Esophagus muscularis mucosa (tissue), 4 donors: ENCODE results near the gene DBNDD2. TPM values are rescaled to one million over a fixed set of nuclear protein-coding genes. Genes with fewer than 3 reads are reported as not detected.

ENCODE experiments used
- DNase-seq: peaks from one replicate; pipeline ENCODE4 v3.0.0-alpha.2; 2017; ENCODE audit errors: extremely low spot score
- H3K27ac ChIP-seq, 4 donors: fragments of 200-600 bp; sonication (generic); replicated peaks in 1 of 4; 1 replicate in 3 of 4; 2 replicates in 1 of 4; pipeline ENCODE4 v1.5.1; 2016 to 2019; ENCODE audit warnings: mild to moderate bottlenecking in 1 of 4
- H3K27me3 ChIP-seq, 4 donors: fragments of 200-600 bp; sonication (generic); one replicate each; pipeline versions ENCODE4 v1.5.1 to v1.6.0; 2016 to 2019
- H3K36me3 ChIP-seq, 4 donors: fragments of 200-600 bp; sonication (generic); one replicate each; pipeline ENCODE4 v1.5.1; 2016 to 2019
- H3K4me1 ChIP-seq, 4 donors: fragments of 200-600 bp; sonication (generic); one replicate each; pipeline ENCODE4 v1.5.1; 2016 to 2019
- H3K4me3 ChIP-seq, 4 donors: fragments of 200-600 bp; sonication (generic); 1 replicate in 2 of 4; 2 replicates in 2 of 4; pipeline ENCODE4 v1.5.1; 2016 to 2019; ENCODE audit warnings: mild to moderate bottlenecking in 4 of 4, moderate library complexity in 1 of 4
- H3K9me3 ChIP-seq, 4 donors: fragments of 200-600 bp; sonication (generic); 1 replicate in 3 of 4; 2 replicates in 1 of 4; pipeline ENCODE4 v1.5.1; 2016 to 2019
- CTCF ChIP-seq, 3 experiments: fragments of 200-600 bp in 2 of 3; fragments of 450-650 bp in 1 of 3; sonication (generic) in 2 of 3; IDR thresholded peaks; one replicate each; pipeline ENCODE4 v1.5.1; 2017 to 2019; ENCODE audit warnings: antibody characterized with exemption in 3 of 3, mild to moderate bottlenecking in 2 of 3, moderate library complexity in 1 of 3
- EP300 ChIP-seq: sonication (generic); formaldehyde crosslinking; IDR thresholded peaks from one replicate; pipeline ENCODE4 v1.6.1; 2017; ENCODE audit warnings: antibody characterized with exemption
- POLR2A ChIP-seq: fragments of 450-650 bp; IDR thresholded peaks from one replicate; pipeline ENCODE4 v1.6.1; 2017; ENCODE audit warnings: antibody characterized with exemption, moderate library complexity, mild to moderate bottlenecking, low read depth
- POLR2AphosphoS5 ChIP-seq, 2 donors: sonication (generic); formaldehyde crosslinking; IDR thresholded peaks; one replicate each; pipeline ENCODE4 v1.6.1; 2017; ENCODE audit warnings: antibody characterized with exemption in 2 of 2
- WGBS: methylation state at CpG from one replicate; pipeline ENCODE4 v1.1.5; 2018; 5-methylcytosine and 5-hydroxymethylcytosine counted together
- intact Hi-C: fragments of 100-400 bp; cut with DNase I; formaldehyde crosslinking; loops from one replicate; pipeline ENCODE4 v1.15.1; 2023
- total RNA-seq, 4 donors: library from RNA; depleted of rRNA; stranded (reverse); fragments of >200 nt; gene quantifications; one replicate each; pipeline versions ENCODE4 v1.1.0 to v1.2.1, GENCODE V29; 2016

Gene DBNDD2
- 100 to 1,000 TPM in 2 of 4 donors, 10 to 100 TPM in 2; 63.0 to 130 (median 109) TPM for total RNA-seq

- H3K27ac ChIP-seq = peak within 1 kb of the TSS; percentile 96 to 99 (median 98)
- no peak for DNase-seq
- peak within 1 kb of the TSS; percentile 80 to 95 (median 90) for H3K4me3 ChIP-seq
- TF ChIP-seq POLR2AphosphoS5 (IDR thresholded peaks at IDR 0.05) = no peak
- TF ChIP-seq EP300 = no peak
- H3K36me3 ChIP-seq = peaks cover 24 to 42% (median 36%) of the 10 kb centered on the region in 4 donors
- peaks cover 15 to 53% (median 42%) of the 10 kb centered on the region in 4 donors for H3K4me1 ChIP-seq
- no peaks in the 10 kb centered on the region for H3K9me3 ChIP-seq
- no peaks in the 10 kb centered on the region for H3K27me3 ChIP-seq
- intact Hi-C loops = loop anchor here (5.0 kb wide), 1 partner anchor 36 kb away; no protein-coding TSS in a partner anchor
- WGBS = 76% methylated on average over 21 of the region's 21 CpGs
Measured at GRCh38 chr20:45407783-45408645, at the start of gene DBNDD2. DBNDD2 (plus strand) TSS chr20:45408289; CDS start chr20:45408468, 179 bp downstream.

DNA sequence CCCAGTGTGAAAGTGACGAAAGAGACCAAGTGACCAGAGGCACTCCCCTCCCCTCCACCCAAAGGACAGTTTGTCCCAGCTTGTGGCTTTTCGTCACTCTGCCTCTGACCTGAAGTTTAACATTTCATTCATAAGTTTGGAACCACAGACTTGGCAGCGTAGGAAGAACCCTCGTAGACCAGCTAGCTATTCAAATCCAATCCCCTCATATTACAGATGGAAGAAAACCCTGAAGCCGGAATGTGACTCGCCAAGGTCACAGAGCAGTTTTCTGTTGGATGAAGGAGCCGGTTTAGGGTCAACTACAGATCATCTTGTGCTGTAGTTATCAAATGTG, 49.1 kb upstream of the DBNDD2 start:
- 60% methylated on average over 7 of the region's 7 CpGs for WGBS

DNA sequence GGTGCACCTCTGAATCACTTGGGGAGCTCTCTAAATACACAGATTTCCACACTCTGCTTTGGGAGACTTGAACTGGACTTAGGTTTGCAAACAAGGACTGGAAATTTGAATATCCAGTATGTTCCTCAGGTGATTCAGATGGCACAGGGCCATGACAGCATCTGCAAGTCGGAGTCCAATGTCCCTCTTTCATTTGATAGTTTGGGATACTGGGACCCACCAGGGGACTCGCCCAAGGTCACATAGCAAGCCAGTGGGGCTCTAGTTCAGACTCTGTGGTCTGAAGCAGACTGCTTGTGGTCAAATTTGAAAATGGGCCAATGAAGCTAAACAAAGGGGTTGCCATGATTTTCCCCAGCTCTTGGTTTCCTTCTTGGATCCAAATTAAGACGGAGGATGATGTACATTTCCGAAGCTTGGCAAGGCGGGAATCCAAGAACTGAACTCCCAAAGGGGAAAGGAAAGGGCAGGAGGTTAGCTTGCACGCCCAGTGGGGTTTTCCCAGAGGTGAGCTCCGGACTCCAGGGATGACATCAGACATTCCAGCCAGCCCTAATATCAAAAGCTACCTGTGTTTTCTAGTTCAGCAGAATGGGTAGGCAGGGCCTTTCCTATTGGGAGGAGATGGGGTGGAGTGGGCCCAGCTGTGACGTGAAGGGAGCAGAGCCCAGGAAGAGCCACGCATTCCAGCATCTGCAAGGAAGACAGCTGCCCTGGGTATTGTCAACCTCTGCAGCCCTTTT, 48.5 kb upstream of the DBNDD2 start:
- H3K9me3 ChIP-seq = no peaks in the 10 kb centered on the region
- peak overlapping the region; percentile 91 to 96 (median 93) for H3K27ac ChIP-seq
- no peaks in the 10 kb centered on the region for H3K36me3 ChIP-seq
- WGBS = 32% methylated on average over 9 of the region's 9 CpGs
- no peak for TF ChIP-seq CTCF (IDR thresholded peaks at IDR 0.05)
- peak; percentile 52 to 73 for TF ChIP-seq POLR2AphosphoS5 (IDR thresholded peaks at IDR 0.05)
- H3K4me3 ChIP-seq = no peak overlapping the region
- intact Hi-C loops = no loop called here
- H3K27me3 ChIP-seq = no peaks in the 10 kb centered on the region
- H3K4me1 ChIP-seq = peaks cover 62 to 79% (median 72%) of the 10 kb centered on the region in 4 donors
- no peak for DNase-seq

More for the DNA sequence above, 49.1 kb upstream of the DBNDD2 start:
- peak overlapping the region; percentile 91 to 96 (median 93) for H3K27ac ChIP-seq
- TF ChIP-seq CTCF (IDR thresholded peaks at IDR 0.05) (no peak), POLR2A (no peak), POLR2AphosphoS5 (IDR thresholded peaks at IDR 0.05) (peak; percentile 5 to 75), EP300 (peak; percentile 83)
- no peaks in the 10 kb centered on the region for H3K36me3 ChIP-seq
- peaks cover 65 to 79% (median 73%) of the 10 kb centered on the region in 4 donors for H3K4me1 ChIP-seq
- no peaks in the 10 kb centered on the region for H3K27me3 ChIP-seq
- intact Hi-C loops = no loop called here
- no peak for DNase-seq
- H3K9me3 ChIP-seq = no peaks in the 10 kb centered on the region
- H3K4me3 ChIP-seq = no peak overlapping the region

GRCh38 chr20:45361793-45362192, 46.3 kb upstream of the DBNDD2 start:
- H3K4me1 ChIP-seq = peaks cover 50 to 71% (median 64%) of the 10 kb centered on the region in 4 donors
- H3K27ac ChIP-seq = peak overlapping the region; percentile 91 to 96 (median 93)
- no peak for DNase-seq
- no peak overlapping the region for H3K4me3 ChIP-seq
- H3K36me3 ChIP-seq = peaks cover 9 to 20% (median 16%) of the 10 kb centered on the region in 4 donors
- intact Hi-C loops = no loop called here
- WGBS = 72% methylated on average over 6 of the region's 6 CpGs
- no peak for TF ChIP-seq EP300
- TF ChIP-seq POLR2AphosphoS5 (IDR thresholded peaks at IDR 0.05) = no peak
- TF ChIP-seq CTCF (IDR thresholded peaks at IDR 0.05) = no peak
- TF ChIP-seq POLR2A = no peak
- H3K9me3 ChIP-seq = no peaks in the 10 kb centered on the region
- H3K27me3 ChIP-seq = no peaks in the 10 kb centered on the region
